Trophoblast cell (in vitro differentiated cells and primary cell): Measurements from ENCODE around the gene PEBP1.

Experiments
- DNase-seq, 2 donors: peaks; one replicate each; pipeline ENCODE4 v3.0.0-alpha.2; 2016
- H2AFZ ChIP-seq: 2 replicates; pipeline ENCODE4 v1.6.1; 2013; ENCODE audit warnings: low read length, moderate library complexity, mild to moderate bottlenecking; ENCODE audit not compliant: insufficient read depth, poor library complexity
- H2AK5ac ChIP-seq: 2 replicates; pipeline ENCODE4 v1.6.1; 2013; ENCODE audit warnings: mild to moderate bottlenecking, low read length
- H2BK120ac ChIP-seq: 2 replicates; pipeline ENCODE4 v1.6.1; 2013; ENCODE audit warnings: low read length, mild to moderate bottlenecking, moderate library complexity; ENCODE audit not compliant: insufficient read depth, poor library complexity
- H2BK12ac ChIP-seq: 2 replicates; pipeline ENCODE4 v1.6.1; 2013; ENCODE audit warnings: mild to moderate bottlenecking, low read length, moderate library complexity
- H2BK5ac ChIP-seq: 2 replicates; pipeline ENCODE4 v1.6.1; 2013; ENCODE audit warnings: low read length, low read depth, moderate library complexity, mild to moderate bottlenecking; ENCODE audit not compliant: poor library complexity
- H3K14ac ChIP-seq: 2 replicates; pipeline ENCODE4 v1.6.1; 2013; ENCODE audit warnings: mild to moderate bottlenecking, low read length
- H3K18ac ChIP-seq: 2 replicates; pipeline ENCODE4 v1.6.1; 2013; ENCODE audit warnings: mild to moderate bottlenecking, low read length
- H3K23ac ChIP-seq: 2 replicates; pipeline ENCODE4 v1.6.1; 2013; ENCODE audit warnings: low read length
- H3K27ac ChIP-seq: 2 replicates; pipeline ENCODE4 v1.5.1; 2013; ENCODE audit warnings: low read depth, mild to moderate bottlenecking, inconsistent platforms, low read length, moderate library complexity
- H3K27me3 ChIP-seq: 2 replicates; pipeline ENCODE4 v1.6.1; 2013; ENCODE audit warnings: inconsistent platforms, mild to moderate bottlenecking, low read length, moderate library complexity; ENCODE audit not compliant: insufficient read depth
- H3K36me3 ChIP-seq, 2 experiments: 1 replicate in 1 of 2; 2 replicates in 1 of 2; pipeline ENCODE4 v1.6.1; 2013; ENCODE audit warnings: low read length in 2 of 2, mild to moderate bottlenecking in 2 of 2, moderate library complexity in 1 of 2; ENCODE audit not compliant: insufficient read depth in 2 of 2, control insufficient read depth in 1 of 2
- H3K4ac ChIP-seq: 2 replicates; pipeline ENCODE4 v1.6.1; 2013; ENCODE audit warnings: low read depth, mild to moderate bottlenecking, low read length, moderate library complexity
- H3K4me1 ChIP-seq, 2 experiments: 1 replicate in 1 of 2; 2 replicates in 1 of 2; pipeline ENCODE4 v1.6.1; 2013; ENCODE audit warnings: low read length in 2 of 2, mild to moderate bottlenecking in 2 of 2, moderate library complexity in 1 of 2; ENCODE audit not compliant: insufficient read depth in 2 of 2, control insufficient read depth in 1 of 2
- H3K4me2 ChIP-seq: 2 replicates; pipeline ENCODE4 v1.6.1; 2013; ENCODE audit warnings: inconsistent platforms, mild to moderate bottlenecking, low read length, moderate library complexity
- H3K4me3 ChIP-seq: 2 replicates; pipeline ENCODE4 v1.5.1; 2013; ENCODE audit warnings: mild to moderate bottlenecking, low read depth, low read length, inconsistent platforms
- H3K79me1 ChIP-seq: one replicate; pipeline ENCODE4 v1.6.1; 2013; ENCODE audit warnings: low read length
- H3K79me2 ChIP-seq: 2 replicates; pipeline ENCODE4 v1.6.1; 2013; ENCODE audit warnings: low read length, mild to moderate bottlenecking; ENCODE audit not compliant: control insufficient read depth, insufficient read depth, poor library complexity
- H3K9ac ChIP-seq: 2 replicates; pipeline ENCODE4 v1.6.1; 2013; ENCODE audit warnings: mild to moderate bottlenecking, low read length
- H3K9me3 ChIP-seq: 2 replicates; pipeline ENCODE4 v1.6.1; 2013; ENCODE audit warnings: low read depth, mild to moderate bottlenecking, control low read depth, inconsistent platforms, low read length; ENCODE audit not compliant: insufficient read depth
- H4K12ac ChIP-seq: 2 replicates; pipeline ENCODE4 v1.6.1; 2013; ENCODE audit warnings: low read depth, mild to moderate bottlenecking, low read length, moderate library complexity
- H4K8ac ChIP-seq: 2 replicates; pipeline ENCODE4 v1.6.1; 2013; ENCODE audit warnings: low read depth, mild to moderate bottlenecking, low read length, moderate library complexity
- H4K91ac ChIP-seq: one replicate; pipeline ENCODE4 v1.6.1; 2013; ENCODE audit warnings: low read depth, mild to moderate bottlenecking, low read length, moderate library complexity
- WGBS: extraction: QIAGEN DNeasy Blood & Tissue Kit; methylation state at CpG from one replicate; pipeline ENCODE4 v1.1.7; 2013; ENCODE audit warnings: missing lambda C conversion rate; ENCODE audit not compliant: insufficient read length, insufficient coverage; ENCODE audit errors: extremely low coverage; 5-methylcytosine and 5-hydroxymethylcytosine counted together

PEBP1 gene

GRCh38 chr12:118185602-118186397 lies 49.9 kb downstream of the PEBP1 start:
- Histone ChIP-seq H2BK5ac (no peak overlapping the region), H4K91ac (no peak overlapping the region), H4K8ac (no peak overlapping the region), H3K4me2 (no peak overlapping the region), H2BK12ac (no peak overlapping the region), H3K4me1 (peaks cover 0 to 4% of the 10 kb centered on the region in 2 experiments), H3K36me3 (peaks cover 2 to 3% of the 10 kb centered on the region in 2 experiments), H3K9me3 (no peaks in the 10 kb centered on the region), H4K12ac (no peak overlapping the region), H2AK5ac (no peak overlapping the region), H3K4me3 (no peak overlapping the region), H3K79me2 (no peaks in the 10 kb centered on the region), H3K27ac (no peak overlapping the region), H2AFZ (no peak overlapping the region), H3K18ac (no peak overlapping the region), H3K9ac (no peak overlapping the region), H3K27me3 (no peaks in the 10 kb centered on the region), H3K23ac (no peak overlapping the region), H3K79me1 (no peaks in the 10 kb centered on the region), H3K4ac (no peak overlapping the region), H3K14ac (no peak overlapping the region), H2BK120ac (no peak overlapping the region)
- no peak for DNase-seq
- WGBS: no CpG with 5 or more reads among the region's 5 CpGs

DNA sequence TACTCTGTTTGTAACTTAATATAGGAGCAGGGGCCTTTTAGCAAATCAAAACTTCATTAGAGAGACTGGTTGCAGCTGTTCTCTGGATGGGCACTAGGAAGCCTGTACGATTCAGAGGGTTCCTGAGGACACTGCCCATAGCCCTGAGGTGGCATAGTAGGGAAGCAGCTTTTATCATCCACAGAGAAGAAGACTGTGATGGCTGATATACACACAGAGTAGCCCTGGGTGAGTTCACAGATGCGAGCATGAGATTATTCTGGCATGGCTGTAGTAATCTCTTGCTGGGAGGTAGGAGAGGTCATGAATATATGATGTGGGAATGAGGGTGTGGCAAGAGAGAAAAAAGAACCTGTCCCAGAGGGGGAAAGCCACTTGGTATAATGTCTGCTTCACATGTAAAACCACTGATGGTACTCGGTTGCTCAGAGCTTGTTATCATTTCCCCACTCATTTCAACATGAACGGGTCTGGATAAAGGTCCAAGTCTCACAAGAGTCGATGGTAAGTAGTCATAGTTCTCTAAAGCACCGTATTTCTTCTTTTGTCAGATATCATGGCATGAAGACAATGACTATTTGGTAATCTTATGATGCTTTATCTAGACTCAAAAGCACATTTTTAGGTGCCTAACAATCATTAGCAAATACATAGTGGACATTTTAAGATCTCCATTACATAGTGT lies 52.0 kb downstream of the PEBP1 start:
- H3K14ac ChIP-seq: no peak overlapping the region
- H2AFZ ChIP-seq: no peak overlapping the region
- H4K8ac ChIP-seq: no peak overlapping the region
- no peak overlapping the region for H3K18ac ChIP-seq
- H3K27me3 ChIP-seq: no peaks in the 10 kb centered on the region
- WGBS: no CpG with 5 or more reads among the region's 6 CpGs
- H2BK120ac ChIP-seq: no peak overlapping the region
- no peak overlapping the region for H4K12ac ChIP-seq
- no peak overlapping the region for H2BK12ac ChIP-seq
- H3K36me3 ChIP-seq: no peaks in the 10 kb centered on the region
- H3K4me3 ChIP-seq: no peak overlapping the region
- H2AK5ac ChIP-seq: no peak overlapping the region
- H3K27ac ChIP-seq: no peak overlapping the region
- no peak overlapping the region for H4K91ac ChIP-seq
- H3K23ac ChIP-seq: no peak overlapping the region
- peak; percentile 80 to 89 for DNase-seq
- H3K9ac ChIP-seq: peak overlapping the region; percentile 33
- no peak overlapping the region for H2BK5ac ChIP-seq
- no peak overlapping the region for H3K4me2 ChIP-seq
- H3K4me1 ChIP-seq: peaks cover 0 to 4% of the 10 kb centered on the region in 2 experiments
- no peak overlapping the region for H3K4ac ChIP-seq
- no peaks in the 10 kb centered on the region for H3K79me1 ChIP-seq
- H3K9me3 ChIP-seq: no peaks in the 10 kb centered on the region
- no peaks in the 10 kb centered on the region for H3K79me2 ChIP-seq

DNA sequence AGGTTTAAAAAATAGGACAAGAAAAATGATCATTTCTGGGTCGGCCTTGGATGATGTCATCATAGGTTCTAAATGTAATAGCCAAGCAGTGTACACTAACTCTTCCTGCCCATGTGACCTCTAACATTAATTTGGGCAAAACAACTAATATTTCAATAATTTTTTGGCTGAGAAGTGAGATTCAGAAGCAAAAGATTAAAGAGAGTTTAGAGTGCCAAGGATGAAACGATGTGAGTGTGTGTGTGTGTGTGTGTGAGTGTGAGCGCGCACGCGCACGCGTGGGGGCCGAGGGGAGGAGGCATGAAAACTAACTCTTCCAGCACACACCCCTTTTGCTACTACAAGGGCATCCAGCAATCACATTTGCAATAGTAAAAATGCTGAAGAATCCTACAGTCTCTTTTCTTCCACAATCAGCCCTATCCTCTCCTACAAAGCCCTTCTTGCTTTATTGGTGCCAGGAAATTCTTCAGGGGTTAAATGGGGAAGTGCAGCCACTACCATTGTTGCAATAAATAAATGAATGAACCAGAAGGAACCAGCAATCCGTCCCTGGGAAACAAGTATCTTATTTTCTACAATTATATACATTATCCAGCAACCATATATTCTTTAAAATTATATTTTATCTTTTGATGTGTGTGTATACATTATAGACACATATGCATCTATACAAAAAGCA lies 52.9 kb downstream of the PEBP1 start:
- no peak overlapping the region for H2BK5ac ChIP-seq
- H3K4ac ChIP-seq: no peak overlapping the region
- no peak overlapping the region for H2BK120ac ChIP-seq
- no peak overlapping the region for H4K91ac ChIP-seq
- H2BK12ac ChIP-seq: no peak overlapping the region
- H3K27me3 ChIP-seq: no peaks in the 10 kb centered on the region
- H3K14ac ChIP-seq: no peak overlapping the region
- no peak overlapping the region for H3K4me2 ChIP-seq
- H3K4me1 ChIP-seq: peaks cover 0 to 4% of the 10 kb centered on the region in 2 experiments
- DNase-seq: no peak
- peak overlapping the region; percentile 75 for H4K12ac ChIP-seq
- H3K9me3 ChIP-seq: no peaks in the 10 kb centered on the region
- no peak overlapping the region for H4K8ac ChIP-seq
- WGBS: 100% methylated on average over 1 of the region's 10 CpGs
- H3K18ac ChIP-seq: no peak overlapping the region
- H3K36me3 ChIP-seq: no peaks in the 10 kb centered on the region
- H3K79me1 ChIP-seq: no peaks in the 10 kb centered on the region
- no peaks in the 10 kb centered on the region for H3K79me2 ChIP-seq
- no peak overlapping the region for H3K4me3 ChIP-seq
- no peak overlapping the region for H2AFZ ChIP-seq
- H3K9ac ChIP-seq: no peak overlapping the region
- H3K23ac ChIP-seq: no peak overlapping the region
- H2AK5ac ChIP-seq: no peak overlapping the region
- no peak overlapping the region for H3K27ac ChIP-seq

DNA sequence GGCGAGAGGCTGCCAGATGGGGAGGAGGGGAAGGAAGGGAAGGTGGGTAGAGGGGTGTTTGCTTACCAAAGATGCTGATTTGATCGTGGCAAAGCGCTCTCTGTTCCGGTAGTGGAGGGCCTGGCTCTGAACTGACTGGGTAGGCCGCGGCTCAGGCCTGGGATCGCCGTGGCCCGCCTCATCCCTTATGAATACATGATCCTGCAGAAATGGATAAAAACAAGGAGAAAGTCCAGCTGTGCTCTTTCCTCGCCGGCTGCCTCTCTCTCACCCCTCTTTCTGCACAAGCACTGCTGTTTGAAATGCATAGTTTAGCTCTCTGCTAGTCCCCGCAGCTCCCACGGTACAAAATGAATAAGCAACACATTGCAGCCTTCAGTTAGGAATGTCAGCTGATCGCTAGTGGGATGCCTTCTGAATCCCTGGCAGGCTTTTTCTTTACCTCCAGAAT lies 53.8 kb downstream of the PEBP1 start:
- Histone ChIP-seq H2BK120ac (no peak overlapping the region), H4K91ac (no peak overlapping the region), H3K9me3 (no peaks in the 10 kb centered on the region), H3K36me3 (no peaks in the 10 kb centered on the region), H3K4me3 (no peak overlapping the region), H4K8ac (peak overlapping the region; percentile 41), H3K4ac (no peak overlapping the region), H3K9ac (no peak overlapping the region), H2AFZ (no peak overlapping the region), H3K27ac (no peak overlapping the region), H2BK5ac (no peak overlapping the region), H3K79me2 (no peaks in the 10 kb centered on the region), H3K4me2 (peak overlapping the region; percentile 1), H3K23ac (no peak overlapping the region), H3K4me1 (peaks cover 0 to 4% of the 10 kb centered on the region in 2 experiments), H4K12ac (no peak overlapping the region), H3K27me3 (no peaks in the 10 kb centered on the region), H3K79me1 (no peaks in the 10 kb centered on the region), H3K18ac (no peak overlapping the region), H2AK5ac (no peak overlapping the region), H3K14ac (no peak overlapping the region), H2BK12ac (no peak overlapping the region)
- no CpG with 5 or more reads among the region's 14 CpGs for WGBS
- DNase-seq: no peak
